GM11168 (cell line): Measurements from ENCODE around the gene DTNBP1.

Experiments
- in situ Hi-C: fragments of 300-500 bp; cut with MboI; formaldehyde crosslinking; loops from one replicate; pipeline ENCODE4 v1.12.0; 2022; ENCODE audit warnings: low sequenced_read_pairs; ENCODE audit not compliant: unreplicated experiment

DTNBP1 gene

GRCh38 chr6:15508441-15508871 is 154.4 kb downstream of the DTNBP1 start:
- in situ Hi-C loops: no loop called here

- in situ Hi-C loops: no loop called here
Measured at GRCh38 chr6:15507746-15508145, 155.1 kb downstream of the DTNBP1 start.

GRCh38 chr6:15507221-15507620 is 155.6 kb downstream of the DTNBP1 start:
- in situ Hi-C loops: no loop called here

GRCh38 chr6:15506066-15506465 is 156.8 kb downstream of the DTNBP1 start:
- in situ Hi-C loops: no loop called here

GRCh38 chr6:15505463-15505918 is 157.3 kb downstream of the DTNBP1 start:
- in situ Hi-C loops: no loop called here

- in situ Hi-C loops: no loop called here
Measured at GRCh38 chr6:15504581-15505350, 158.1 kb downstream of the DTNBP1 start.

- in situ Hi-C loops: no loop called here
Measured at GRCh38 chr6:15504040-15504495, 158.8 kb downstream of the DTNBP1 start.

- in situ Hi-C loops: no loop called here
Measured at GRCh38 chr6:15503346-15503680, 159.5 kb downstream of the DTNBP1 start.

- in situ Hi-C loops: no loop called here
Measured at GRCh38 chr6:15502446-15503345, 160.1 kb downstream of the DTNBP1 start.

- in situ Hi-C loops: no loop called here
Measured at GRCh38 chr6:15501826-15502445, 160.9 kb downstream of the DTNBP1 start.

GRCh38 chr6:15500901-15501825 is 161.7 kb downstream of the DTNBP1 start:
- in situ Hi-C loops: no loop called here

GRCh38 chr6:15500078-15500740 is 162.6 kb downstream of the DTNBP1 start:
- in situ Hi-C loops: no loop called here

- in situ Hi-C loops: no loop called here
Measured at GRCh38 chr6:15499591-15499990, 163.2 kb downstream of the DTNBP1 start.

- in situ Hi-C loops: no loop called here
Measured at GRCh38 chr6:15499125-15499524, 163.7 kb downstream of the DTNBP1 start.

GRCh38 chr6:15498640-15499039 is 164.2 kb downstream of the DTNBP1 start:
- in situ Hi-C loops: no loop called here

- in situ Hi-C loops: no loop called here
Measured at GRCh38 chr6:15496345-15497131, 166.3 kb downstream of the DTNBP1 start.

- in situ Hi-C loops: no loop called here
Measured at GRCh38 chr6:15495375-15495901, 167.4 kb downstream of the DTNBP1 start.
